GM12878 (cell line): ENCODE data around the gene GATAD2B. TPM values are rescaled to one million over a fixed set of nuclear protein-coding genes. Genes with fewer than 3 reads are reported as not detected.

ENCODE experiments used
- ATAC-seq: fragments of 200-7000 bp; cut with Tn5 transposase; 3 replicates; pipeline ENCODE4 v1.9.1; 2020; ENCODE audit warnings: mild to moderate bottlenecking, moderate library complexity
- BruUV-seq: library from RNA; stranded (reverse); fragments of 400-500 nt; replicated peaks from 2 replicates; lab custom pipeline; 2021; lab: Mats Ljungman, UMichigan
- CTCF ChIA-PET: fragments of 300-600 bp; sonication (Branson Sonifier 250); formaldehyde crosslinking; extraction: SDS; loops from one replicate; lab custom pipeline; 2021; ENCODE audit warnings: inconsistent platforms; lab: Yijun Ruan, JAX
- POLR2A ChIA-PET: fragments of 350-600 bp; formaldehyde crosslinking; extraction: SDS; loops from one replicate; lab custom pipeline; 2021; ENCODE audit warnings: inconsistent platforms; lab: Charles Lee
- RAD21 ChIA-PET: fragments of 300-600 bp; sonication (Branson Sonifier 250); formaldehyde crosslinking; loops from one replicate; lab custom pipeline; 2023; ENCODE audit warnings: antibody characterized with exemption; ENCODE audit not compliant: unreplicated experiment; lab: Charles Lee
- SMC1A ChIA-PET: fragments of 300-600 bp; sonication (Branson Sonifier 250); formaldehyde crosslinking; loops from one replicate; lab custom pipeline; 2023; ENCODE audit not compliant: unreplicated experiment, uncharacterized antibody; lab: Charles Lee
- DNase-seq: peaks from one replicate; pipeline ENCODE4 v3.0.0-alpha.2; 2011; ENCODE audit warnings: low read depth, low spot score
- FAIRE-seq: peaks from 3 replicates; lab custom pipeline; 2011; peaks lifted over from hg19 to GRCh38; lab: Jason Lieb, UNC
- H2AFZ ChIP-seq: 2 replicates; pipeline ENCODE4 v1.6.0; 2011; ENCODE audit warnings: low read depth, low read length, control low read depth; ENCODE audit not compliant: control insufficient read depth
- H3K27ac ChIP-seq: 2 replicates; pipeline ENCODE4 v1.5.1; 2011; ENCODE audit warnings: control low read depth; ENCODE audit not compliant: control insufficient read depth, insufficient read depth
- H3K27me3 ChIP-seq, 2 experiments: replicated peaks in 1 of 2; 2 replicates each; pipeline versions ENCODE4 v1.6.0 to v1.6.1; 2011; ENCODE audit warnings: low read length in 1 of 2; ENCODE audit not compliant: control insufficient read depth in 2 of 2, insufficient read depth in 2 of 2
- H3K36me3 ChIP-seq, 2 experiments: 2 replicates each; pipeline ENCODE4 v1.5.1; 2011; ENCODE audit warnings: low read length in 1 of 2; ENCODE audit not compliant: control insufficient read depth in 2 of 2, insufficient read depth in 2 of 2
- H3K4me1 ChIP-seq: 2 replicates; pipeline ENCODE4 v1.6.1; 2011; ENCODE audit warnings: mild to moderate bottlenecking, low read length, moderate library complexity, mixed read lengths; ENCODE audit not compliant: control insufficient read depth, insufficient read depth
- H3K4me2 ChIP-seq: 2 replicates; pipeline ENCODE4 v1.6.0; 2011; ENCODE audit warnings: control low read depth; ENCODE audit not compliant: control insufficient read depth, insufficient read depth
- H3K4me3 ChIP-seq: fragments of 200-600 bp; sonication (generic); 2 replicates; pipeline ENCODE4 v1.5.1; 2016
- H3K79me2 ChIP-seq: 2 replicates; pipeline ENCODE4 v1.6.0; 2011; ENCODE audit warnings: low read length; ENCODE audit not compliant: control insufficient read depth, insufficient read depth
- H3K9ac ChIP-seq: 2 replicates; pipeline ENCODE4 v1.8.0; 2011; ENCODE audit warnings: low read length, control low read depth, mixed read lengths; ENCODE audit not compliant: control insufficient read depth, insufficient read depth
- H3K9me3 ChIP-seq: replicated peaks from 3 replicates; pipeline ENCODE4 v1.5.1; 2011; ENCODE audit warnings: mild to moderate bottlenecking, low read length; ENCODE audit not compliant: control insufficient read depth, insufficient read depth
- H4K20me1 ChIP-seq: 2 replicates; pipeline ENCODE4 v1.6.0; 2011; ENCODE audit not compliant: control insufficient read depth, insufficient read depth
- FOXK2 ChIP-seq: fragments of 450-650 bp; IDR thresholded peaks from 2 replicates; pipeline ENCODE4 v1.6.1; 2017; ENCODE audit warnings: mild to moderate bottlenecking, moderate library complexity
- SUPT20H ChIP-seq: IDR thresholded peaks from 2 replicates; pipeline ENCODE4 v1.6.1; 2011; ENCODE audit warnings: low read depth, mild to moderate bottlenecking, low read length, moderate library complexity, borderline replicate concordance; ENCODE audit not compliant: control insufficient read depth
- ZNF274 ChIP-seq: IDR thresholded peaks from one replicate; pipeline ENCODE4 v1.8.0; 2011; ENCODE audit not compliant: insufficient read length, insufficient read depth
- ZZZ3 ChIP-seq: IDR thresholded peaks from 2 replicates; pipeline ENCODE4 v1.6.1; 2011; ENCODE audit warnings: low read depth; ENCODE audit not compliant: control insufficient read depth, insufficient read length
- WGBS: methylation state at CpG from one replicate; pipeline ENCODE4 v1.1.6; 2016; ENCODE audit warnings: low lambda C conversion rate; ENCODE audit not compliant: insufficient replicate concordance, insufficient coverage; ENCODE audit errors: missing lambda C conversion rate; 5-methylcytosine and 5-hydroxymethylcytosine counted together
- in situ Hi-C: fragments of 300-500 bp; cut with MboI; formaldehyde crosslinking; loops from 9 replicates; pipeline ENCODE4 v1.14.3; 2018; ENCODE audit warnings: mixed read lengths
- intact Hi-C: fragments of 100-400 bp; cut with micrococcal nuclease; formaldehyde crosslinking; loops from one replicate; pipeline ENCODE4 v1.14.2; 2022; ENCODE audit not compliant: unreplicated experiment
- polyA plus RNA-seq, 11 experiments: library from polyadenylated mRNA; depleted of rRNA in 4 of 11; unstranded in 6 of 11; stranded (reverse) in 5 of 11; fragments of >200 nt; fragmentation: Nextera tagmentation in 4 of 11; fragmentation: Illumina TruSeq in 1 of 11; extraction: Ambion mirVana in 4 of 11; extraction: Trizol in 1 of 11; gene quantifications; 1 replicate in 1 of 11; 2 replicates in 10 of 11; pipeline versions ENCODE4 v1.2.1 to v1.2.3, GENCODE V29; 2011 to 2016; ENCODE audit warnings: inconsistent platforms in 2 of 11, missing spikeins in 2 of 11, low read depth in 1 of 11
- total RNA-seq, 4 experiments: library from RNA; depleted of rRNA in 3 of 4; stranded (reverse); fragments of >200 nt in 3 of 4; fragmentation: Illumina TruSeq in 1 of 4; extraction: Trizol in 1 of 4; gene quantifications; 2 replicates each; pipeline versions ENCODE4 v1.2.1 to v1.2.3, GENCODE V29; 2013 to 2021
- TF ChIP-seq, protein P1 (sequence below): IDR thresholded peaks from 2 replicates; pipeline ENCODE4 v1.6.1; 2012; ENCODE audit warnings: low read length, inconsistent platforms
- TF ChIP-seq, protein P2 (sequence below): fragments of 450-650 bp; IDR thresholded peaks from 2 replicates; pipeline ENCODE4 v1.6.1; 2016; ENCODE audit warnings: mild to moderate bottlenecking

GATAD2B gene
- total and polyA plus RNA-seq, 10 of the 15 experiments (the other 5 are each of a cell fraction or from before 2014, with no cell fraction given): 2.4 to 63.1 (median 8.7) TPM

DNA sequence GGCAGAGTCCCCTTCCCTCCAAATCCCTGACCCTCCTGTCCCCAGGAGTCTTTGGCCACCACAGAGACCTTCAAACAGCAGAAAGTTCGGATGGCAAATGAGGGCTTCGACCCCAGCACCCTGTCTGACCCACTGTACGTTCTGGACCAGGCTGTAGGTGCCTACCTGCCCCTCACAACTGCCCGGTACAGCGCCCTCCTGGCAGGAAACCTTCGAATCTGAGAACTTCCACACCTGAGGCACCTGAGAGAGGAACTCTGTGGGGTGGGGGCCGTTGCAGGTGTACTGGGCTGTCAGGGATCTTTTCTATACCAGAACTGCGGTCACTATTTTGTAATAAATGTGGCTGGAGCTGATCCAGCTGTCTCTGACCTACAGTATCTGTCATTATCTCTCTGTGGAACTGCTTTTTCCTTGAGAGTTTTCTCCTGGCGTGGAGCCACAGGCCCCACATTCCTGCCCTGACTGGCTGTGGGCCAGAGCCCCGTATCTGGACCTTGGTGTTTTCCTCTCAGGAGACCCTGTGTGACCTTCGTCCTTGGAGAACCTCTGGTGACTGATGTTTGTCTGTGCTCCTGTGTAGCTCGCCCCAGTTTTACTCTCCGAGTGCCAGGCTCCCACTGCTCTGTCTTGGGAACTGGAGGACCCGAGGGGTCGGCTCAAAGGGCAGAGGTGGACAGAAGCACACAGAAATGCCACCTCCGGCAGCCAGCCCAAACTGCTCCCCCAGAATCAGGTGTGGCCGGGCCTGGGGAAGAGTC lies 142.8 kb downstream of the GATAD2B start:
- Histone ChIP-seq H3K4me3 (no peak overlapping the region), H3K36me3 (no peaks in the 10 kb centered on the region), H3K79me2 (no peaks in the 10 kb centered on the region), H3K27me3 (no peaks in the 10 kb centered on the region), H3K4me1 (peaks cover 12% of the 10 kb centered on the region), H2AFZ (no peak overlapping the region), H3K4me2 (no peak overlapping the region), H3K9ac (no peak overlapping the region), H3K9me3 (no peaks in the 10 kb centered on the region), H3K27ac (no peak overlapping the region), H4K20me1 (no peaks in the 10 kb centered on the region)
- DNase-seq: no peak
- ChIA-PET RAD21 (no interaction called here), CTCF (no interaction called here), POLR2A (no interaction called here), SMC1A (no interaction called here)
- ATAC-seq: no peak
- in situ Hi-C loops: no loop called here
- TF ChIP-seq, protein P1, sequence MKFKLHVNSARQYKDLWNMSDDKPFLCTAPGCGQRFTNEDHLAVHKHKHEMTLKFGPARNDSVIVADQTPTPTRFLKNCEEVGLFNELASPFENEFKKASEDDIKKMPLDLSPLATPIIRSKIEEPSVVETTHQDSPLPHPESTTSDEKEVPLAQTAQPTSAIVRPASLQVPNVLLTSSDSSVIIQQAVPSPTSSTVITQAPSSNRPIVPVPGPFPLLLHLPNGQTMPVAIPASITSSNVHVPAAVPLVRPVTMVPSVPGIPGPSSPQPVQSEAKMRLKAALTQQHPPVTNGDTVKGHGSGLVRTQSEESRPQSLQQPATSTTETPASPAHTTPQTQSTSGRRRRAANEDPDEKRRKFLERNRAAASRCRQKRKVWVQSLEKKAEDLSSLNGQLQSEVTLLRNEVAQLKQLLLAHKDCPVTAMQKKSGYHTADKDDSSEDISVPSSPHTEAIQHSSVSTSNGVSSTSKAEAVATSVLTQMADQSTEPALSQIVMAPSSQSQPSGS: no peak
- TF ChIP-seq, protein P2, sequence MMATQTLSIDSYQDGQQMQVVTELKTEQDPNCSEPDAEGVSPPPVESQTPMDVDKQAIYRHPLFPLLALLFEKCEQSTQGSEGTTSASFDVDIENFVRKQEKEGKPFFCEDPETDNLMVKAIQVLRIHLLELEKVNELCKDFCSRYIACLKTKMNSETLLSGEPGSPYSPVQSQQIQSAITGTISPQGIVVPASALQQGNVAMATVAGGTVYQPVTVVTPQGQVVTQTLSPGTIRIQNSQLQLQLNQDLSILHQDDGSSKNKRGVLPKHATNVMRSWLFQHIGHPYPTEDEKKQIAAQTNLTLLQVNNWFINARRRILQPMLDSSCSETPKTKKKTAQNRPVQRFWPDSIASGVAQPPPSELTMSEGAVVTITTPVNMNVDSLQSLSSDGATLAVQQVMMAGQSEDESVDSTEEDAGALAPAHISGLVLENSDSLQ: no peak
- TF ChIP-seq FOXK2: no peak
- no peak for TF ChIP-seq ZNF274
- no peak for TF ChIP-seq ZZZ3
- no peak for TF ChIP-seq SUPT20H
- FAIRE-seq: no peak
- intact Hi-C loops: no loop called here
- WGBS: 78% methylated on average over 17 of the region's 17 CpGs
- BruUV-seq: no TSS peak
